ENCODE measurements around the gene TRAK1.

TRAK1 gene

GRCh38 chr3:42159706-42160472 is 68.7 kb downstream of the TRAK1 start:
- DNase-seq: peak; percentile 35 to 52 (median 36)

- peak in 1 of 3 donors; percentile 25 for DNase-seq
Measured at GRCh38 chr3:42161050-42161935, 70.1 kb downstream of the TRAK1 start.

GRCh38 chr3:42162462-42162861 is 71.3 kb downstream of the TRAK1 start:
- no peak for DNase-seq

- no peak for DNase-seq
Measured at GRCh38 chr3:42163622-42164244, 72.6 kb downstream of the TRAK1 start.

- DNase-seq: peak; percentile 22 to 27 (median 26)
Measured at GRCh38 chr3:42164656-42165055, 73.5 kb downstream of the TRAK1 start.

- no peak for DNase-seq
Measured at GRCh38 chr3:42165211-42165610, 74.1 kb downstream of the TRAK1 start.

- DNase-seq: no peak
Measured at GRCh38 chr3:42166214-42166613, 75.1 kb downstream of the TRAK1 start.

- no peak for DNase-seq
Measured at GRCh38 chr3:42166662-42167300, 75.6 kb downstream of the TRAK1 start.

- DNase-seq: peak; percentile 46 to 51 (median 51)
Measured at GRCh38 chr3:42169579-42170120, 78.5 kb downstream of the TRAK1 start.

GRCh38 chr3:42172047-42172654 is 81.0 kb downstream of the TRAK1 start:
- DNase-seq: no peak

- DNase-seq: no peak
Measured at GRCh38 chr3:42173307-42173706, 82.2 kb downstream of the TRAK1 start.

- no peak for DNase-seq
Measured at GRCh38 chr3:42174679-42175385, 83.7 kb downstream of the TRAK1 start.

- no peak for DNase-seq
Measured at GRCh38 chr3:42175386-42176240, 84.5 kb downstream of the TRAK1 start.

- no peak for DNase-seq
Measured at GRCh38 chr3:42176242-42177034, 85.3 kb downstream of the TRAK1 start.

GRCh38 chr3:42177068-42177800 is 86.1 kb downstream of the TRAK1 start:
- no peak for DNase-seq

GRCh38 chr3:42177801-42178150 is 86.6 kb downstream of the TRAK1 start:
- DNase-seq: no peak

GRCh38 chr3:42179110-42179725 is 88.1 kb downstream of the TRAK1 start:
- DNase-seq: peak; percentile 68 to 79 (median 75)

GRCh38 chr3:42180901-42181300 is 89.7 kb downstream of the TRAK1 start:
- no peak for DNase-seq

GRCh38 chr3:42182555-42182954 is 91.4 kb downstream of the TRAK1 start:
- no peak for DNase-seq

Data from suppressor macrophage treated with lipopolysaccharide for 1 hour (primary cell).